Mesendoderm (in vitro differentiated cells): ENCODE results near the gene ARHGAP22.

Experiments
- DNase-seq: peaks from one replicate; pipeline ENCODE4 v3.0.0; 2013
- H2AK5ac ChIP-seq: 2 replicates; pipeline ENCODE4 v1.6.1; 2013; ENCODE audit warnings: low read length, inconsistent platforms
- H2BK120ac ChIP-seq: 2 replicates; pipeline ENCODE4 v1.6.1; 2013; ENCODE audit warnings: low read depth, mild to moderate bottlenecking, low read length, moderate library complexity, mixed read lengths
- H2BK15ac ChIP-seq: replicated peaks from 2 replicates; pipeline ENCODE4 v1.6.1; 2013; ENCODE audit warnings: low read depth, mild to moderate bottlenecking, moderate library complexity
- H2BK5ac ChIP-seq: 2 replicates; pipeline ENCODE4 v1.6.1; 2013; ENCODE audit warnings: low read length, inconsistent platforms
- H3K18ac ChIP-seq: 2 replicates; pipeline ENCODE4 v1.6.1; 2013; ENCODE audit warnings: mild to moderate bottlenecking, low read length, mixed read lengths
- H3K23ac ChIP-seq: one replicate; pipeline ENCODE4 v1.6.1; 2013; ENCODE audit warnings: low read length
- H3K27ac ChIP-seq: 2 replicates; pipeline ENCODE4 v1.5.1; 2013; ENCODE audit warnings: low read depth, mild to moderate bottlenecking, inconsistent platforms, low read length, moderate library complexity
- H3K27me3 ChIP-seq: 2 replicates; pipeline ENCODE4 v1.6.1; 2013; ENCODE audit warnings: low read length, control low read depth, mild to moderate bottlenecking, inconsistent platforms; ENCODE audit not compliant: insufficient read depth, poor library complexity
- H3K36me3 ChIP-seq: 2 replicates; pipeline ENCODE4 v1.6.1; 2013; ENCODE audit warnings: low read length, inconsistent platforms; ENCODE audit not compliant: control insufficient read depth, insufficient read depth
- H3K4ac ChIP-seq: one replicate; pipeline ENCODE4 v1.6.1; 2013; ENCODE audit warnings: low read depth, mild to moderate bottlenecking, low read length, moderate library complexity
- H3K4me1 ChIP-seq: 2 replicates; pipeline ENCODE4 v1.6.1; 2013; ENCODE audit warnings: low read depth, low read length, inconsistent platforms; ENCODE audit not compliant: control insufficient read depth
- H3K4me2 ChIP-seq: 2 replicates; pipeline ENCODE4 v1.6.1; 2013; ENCODE audit warnings: low read length
- H3K4me3 ChIP-seq: 2 replicates; pipeline ENCODE4 v1.5.1; 2013; ENCODE audit warnings: mild to moderate bottlenecking, low read length
- H3K56ac ChIP-seq: one replicate; pipeline ENCODE4 v1.6.1; 2013; ENCODE audit warnings: low read length
- H3K79me1 ChIP-seq: 2 replicates; pipeline ENCODE4 v1.6.1; 2013; ENCODE audit warnings: low read length, inconsistent platforms
- H3K79me2 ChIP-seq: 2 replicates; pipeline ENCODE4 v1.6.1; 2013; ENCODE audit warnings: mild to moderate bottlenecking, low read length; ENCODE audit not compliant: control insufficient read depth, insufficient read depth
- H3K9ac ChIP-seq: 2 replicates; pipeline ENCODE4 v1.6.1; 2013; ENCODE audit warnings: low read length, inconsistent platforms
- H4K5ac ChIP-seq: one replicate; pipeline ENCODE4 v1.6.1; 2013; ENCODE audit warnings: low read length
- H4K8ac ChIP-seq: one replicate; pipeline ENCODE4 v1.6.1; 2013; ENCODE audit warnings: low read depth, mild to moderate bottlenecking, control low read depth, low read length, moderate library complexity
- WGBS: extraction: QIAGEN DNeasy Blood & Tissue Kit; methylation state at CpG from one replicate; pipeline ENCODE4 v1.1.7; 2013; ENCODE audit warnings: low lambda C conversion rate, missing lambda C conversion rate; ENCODE audit not compliant: insufficient coverage; ENCODE audit errors: extremely low coverage; 5-methylcytosine and 5-hydroxymethylcytosine counted together

Gene ARHGAP22

GRCh38 chr10:48463318-48464003, 141.4 kb downstream of the ARHGAP22 start:
- no peak overlapping the region for H2BK120ac ChIP-seq
- H3K18ac ChIP-seq, result no peak overlapping the region
- H2BK15ac ChIP-seq, result no peak overlapping the region
- no peak overlapping the region for H3K27ac ChIP-seq
- peak overlapping the region; percentile 52 for H3K56ac ChIP-seq
- H3K4me2 ChIP-seq, result no peak overlapping the region
- no peaks in the 10 kb centered on the region for H3K4me1 ChIP-seq
- H3K4ac ChIP-seq, result no peak overlapping the region
- no CpG with 5 or more reads among the region's 8 CpGs for WGBS
- no peaks in the 10 kb centered on the region for H3K79me2 ChIP-seq
- no peak overlapping the region for H2BK5ac ChIP-seq
- no peaks in the 10 kb centered on the region for H3K36me3 ChIP-seq
- DNase-seq, result peak; percentile 73
- H3K23ac ChIP-seq, result no peak overlapping the region
- no peak overlapping the region for H4K8ac ChIP-seq
- H3K79me1 ChIP-seq, result no peaks in the 10 kb centered on the region
- no peak overlapping the region for H3K9ac ChIP-seq
- no peaks in the 10 kb centered on the region for H3K27me3 ChIP-seq
- no peak overlapping the region for H4K5ac ChIP-seq
- H2AK5ac ChIP-seq, result no peak overlapping the region
- no peak overlapping the region for H3K4me3 ChIP-seq

DNA sequence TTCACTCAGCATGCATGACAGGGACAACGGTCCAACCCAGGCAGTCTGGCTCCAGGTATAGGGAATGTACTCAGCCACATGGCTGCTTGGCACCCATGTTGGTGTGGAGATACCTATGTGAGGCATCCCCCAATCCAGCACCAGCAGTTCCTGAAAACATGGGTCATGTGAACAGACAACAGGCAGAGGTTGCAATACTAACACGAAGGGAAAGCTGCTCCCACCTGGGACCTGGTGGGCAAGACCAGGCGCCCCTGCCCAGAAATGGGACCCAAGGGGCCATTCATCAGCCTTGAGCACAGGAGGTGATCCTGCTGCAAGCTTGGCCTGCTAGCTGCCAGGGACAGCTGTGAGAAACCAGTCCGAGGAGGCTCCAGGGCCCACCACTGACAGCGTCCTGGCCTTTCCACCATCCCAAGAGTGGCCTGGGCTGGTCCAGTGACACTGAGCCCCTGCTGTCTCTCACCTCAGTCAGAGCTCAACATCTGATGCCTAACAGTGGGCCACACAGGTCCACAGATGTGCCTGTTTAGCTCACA, 142.3 kb downstream of the ARHGAP22 start:
- H3K9ac ChIP-seq, result no peak overlapping the region
- H3K4me3 ChIP-seq, result no peak overlapping the region
- H3K56ac ChIP-seq, result no peak overlapping the region
- no peaks in the 10 kb centered on the region for H3K4me1 ChIP-seq
- no peak overlapping the region for H4K5ac ChIP-seq
- no peaks in the 10 kb centered on the region for H3K79me2 ChIP-seq
- H3K27ac ChIP-seq, result no peak overlapping the region
- H3K27me3 ChIP-seq, result no peaks in the 10 kb centered on the region
- H3K18ac ChIP-seq, result no peak overlapping the region
- H2AK5ac ChIP-seq, result no peak overlapping the region
- H3K4me2 ChIP-seq, result no peak overlapping the region
- H4K8ac ChIP-seq, result no peak overlapping the region
- no peak overlapping the region for H3K23ac ChIP-seq
- H3K79me1 ChIP-seq, result no peaks in the 10 kb centered on the region
- H3K4ac ChIP-seq, result no peak overlapping the region
- WGBS, result no CpG with 5 or more reads among the region's 5 CpGs
- DNase-seq, result no peak
- H2BK15ac ChIP-seq, result no peak overlapping the region
- no peak overlapping the region for H2BK120ac ChIP-seq
- no peaks in the 10 kb centered on the region for H3K36me3 ChIP-seq
- no peak overlapping the region for H2BK5ac ChIP-seq

- Histone ChIP-seq H2BK15ac (no peak overlapping the region), H3K4me3 (no peak overlapping the region), H3K9ac (no peak overlapping the region), H3K56ac (no peak overlapping the region), H3K79me2 (no peaks in the 10 kb centered on the region), H3K18ac (no peak overlapping the region), H3K79me1 (no peaks in the 10 kb centered on the region), H3K23ac (no peak overlapping the region), H3K4ac (no peak overlapping the region), H3K36me3 (no peaks in the 10 kb centered on the region), H2AK5ac (no peak overlapping the region), H2BK120ac (no peak overlapping the region), H3K27me3 (no peaks in the 10 kb centered on the region), H3K4me2 (no peak overlapping the region), H3K27ac (no peak overlapping the region), H2BK5ac (no peak overlapping the region), H4K8ac (no peak overlapping the region), H4K5ac (no peak overlapping the region), H3K4me1 (no peaks in the 10 kb centered on the region)
- no CpG with 5 or more reads among the region's 12 CpGs for WGBS
- DNase-seq, result no peak
Measured at GRCh38 chr10:48461623-48462481, 143.0 kb downstream of the ARHGAP22 start.

DNA sequence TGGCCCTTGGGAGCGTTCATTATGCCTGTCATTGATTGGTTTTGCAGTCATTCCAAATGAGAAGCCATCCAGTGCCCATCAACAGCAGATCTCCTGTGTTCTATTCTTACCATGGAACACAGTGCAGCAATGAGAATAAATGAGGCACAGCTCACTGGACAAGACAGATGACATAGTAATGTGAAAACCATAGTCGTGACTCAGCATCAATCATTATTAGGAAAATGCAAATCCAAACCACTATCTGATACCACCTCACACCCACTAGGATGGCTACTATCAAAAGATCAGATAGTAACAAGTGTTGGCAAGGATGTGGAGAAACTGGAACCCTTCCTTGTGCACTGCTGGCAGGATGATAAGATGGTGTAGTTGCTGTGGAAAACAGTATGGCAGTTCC, 144.7 kb downstream of the ARHGAP22 start:
- Histone ChIP-seq H3K9ac (no peak overlapping the region), H4K8ac (no peak overlapping the region), H3K79me2 (no peaks in the 10 kb centered on the region), H3K27ac (no peak overlapping the region), H4K5ac (no peak overlapping the region), H2BK5ac (no peak overlapping the region), H3K56ac (no peak overlapping the region), H2BK120ac (no peak overlapping the region), H3K79me1 (no peaks in the 10 kb centered on the region), H3K36me3 (no peaks in the 10 kb centered on the region), H2BK15ac (no peak overlapping the region), H3K4ac (no peak overlapping the region), H3K27me3 (no peaks in the 10 kb centered on the region), H3K4me2 (no peak overlapping the region), H3K18ac (no peak overlapping the region), H2AK5ac (no peak overlapping the region), H3K23ac (no peak overlapping the region), H3K4me1 (no peaks in the 10 kb centered on the region), H3K4me3 (no peak overlapping the region)
- WGBS, result no CpG with 5 or more reads among the region's 2 CpGs
- no peak for DNase-seq

GRCh38 chr10:48459270-48460150, 145.4 kb downstream of the ARHGAP22 start:
- Histone ChIP-seq H3K36me3 (no peaks in the 10 kb centered on the region), H3K23ac (no peak overlapping the region), H4K5ac (no peak overlapping the region), H3K4me1 (no peaks in the 10 kb centered on the region), H3K27ac (no peak overlapping the region), H4K8ac (no peak overlapping the region), H3K9ac (no peak overlapping the region), H3K56ac (no peak overlapping the region), H3K79me1 (no peaks in the 10 kb centered on the region), H3K79me2 (no peaks in the 10 kb centered on the region), H3K4me2 (no peak overlapping the region), H2BK5ac (no peak overlapping the region), H2BK120ac (no peak overlapping the region), H3K18ac (no peak overlapping the region), H2AK5ac (no peak overlapping the region), H3K4ac (no peak overlapping the region), H3K27me3 (no peaks in the 10 kb centered on the region), H2BK15ac (no peak overlapping the region), H3K4me3 (no peak overlapping the region)
- DNase-seq, result peak; percentile 32
- no CpG with 5 or more reads among the region's 23 CpGs for WGBS
